Measurements from ENCODE around the gene CHST11.

DNA sequence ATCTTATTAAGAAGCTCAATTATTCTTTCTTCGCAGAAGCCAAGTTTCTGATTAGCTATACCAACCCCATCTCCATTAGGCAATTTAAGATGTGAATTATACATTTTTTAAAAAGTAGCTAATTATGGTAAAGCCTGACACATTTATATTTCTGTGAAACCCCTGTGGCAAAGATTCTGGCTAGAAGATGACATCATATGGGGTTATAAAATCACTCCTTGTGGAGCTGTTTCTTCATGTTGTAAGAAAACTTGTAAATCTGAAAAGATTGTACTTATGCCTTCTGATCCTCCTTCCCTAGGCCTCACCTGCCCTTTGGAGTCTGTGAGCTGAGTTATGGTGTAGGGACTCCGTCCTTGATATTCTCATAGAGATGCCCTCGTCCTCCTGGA lies 78.1 kb downstream of the CHST11 start:
- TF ChIP-seq, protein P1, sequence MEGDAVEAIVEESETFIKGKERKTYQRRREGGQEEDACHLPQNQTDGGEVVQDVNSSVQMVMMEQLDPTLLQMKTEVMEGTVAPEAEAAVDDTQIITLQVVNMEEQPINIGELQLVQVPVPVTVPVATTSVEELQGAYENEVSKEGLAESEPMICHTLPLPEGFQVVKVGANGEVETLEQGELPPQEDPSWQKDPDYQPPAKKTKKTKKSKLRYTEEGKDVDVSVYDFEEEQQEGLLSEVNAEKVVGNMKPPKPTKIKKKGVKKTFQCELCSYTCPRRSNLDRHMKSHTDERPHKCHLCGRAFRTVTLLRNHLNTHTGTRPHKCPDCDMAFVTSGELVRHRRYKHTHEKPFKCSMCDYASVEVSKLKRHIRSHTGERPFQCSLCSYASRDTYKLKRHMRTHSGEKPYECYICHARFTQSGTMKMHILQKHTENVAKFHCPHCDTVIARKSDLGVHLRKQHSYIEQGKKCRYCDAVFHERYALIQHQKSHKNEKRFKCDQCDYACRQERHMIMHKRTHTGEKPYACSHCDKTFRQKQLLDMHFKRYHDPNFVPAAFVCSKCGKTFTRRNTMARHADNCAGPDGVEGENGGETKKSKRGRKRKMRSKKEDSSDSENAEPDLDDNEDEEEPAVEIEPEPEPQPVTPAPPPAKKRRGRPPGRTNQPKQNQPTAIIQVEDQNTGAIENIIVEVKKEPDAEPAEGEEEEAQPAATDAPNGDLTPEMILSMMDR (optimal IDR thresholded peaks at IDR 0.05 in 1 of 3, IDR thresholded peaks at IDR 0.05 in 1 of 3, conservative IDR thresholded peaks at IDR 0.05 in 1 of 3; ENCODE audit: extremely low read depth in 1 of 3, insufficient read depth in 2 of 3, low read length in 3 of 3): no peak
- no peak for TF ChIP-seq EZH2 (IDR thresholded peaks at IDR 0.05; ENCODE audit: low read length)
